GM21825 (cell line): ENCODE results near the gene SYNM.

Source experiments
- ATAC-seq: cut with Tn5 transposase; IDR thresholded peaks from one replicate; pipeline ENCODE4 v1.9.1; 2021; ENCODE audit warnings: mild to moderate bottlenecking, moderate library complexity; ENCODE audit not compliant: unreplicated experiment

Gene SYNM

GRCh38 chr15:99085413-99086326 lies 19.2 kb upstream of the SYNM start:
- ATAC-seq: no peak

- no peak for ATAC-seq
These were observed 18.6 kb upstream of the SYNM start for GRCh38 chr15:99086327-99086667.

- no peak for ATAC-seq
These were observed 17.4 kb upstream of the SYNM start for GRCh38 chr15:99087405-99087943.

- ATAC-seq: peak; percentile 99
These were observed 14.7 kb upstream of the SYNM start for GRCh38 chr15:99090011-99090699.

- ATAC-seq: no peak
These were observed 13.9 kb upstream of the SYNM start for GRCh38 chr15:99090938-99091337.

GRCh38 chr15:99092554-99093172 lies 12.2 kb upstream of the SYNM start:
- ATAC-seq: no peak

- ATAC-seq: no peak
These were observed 9.3 kb upstream of the SYNM start for GRCh38 chr15:99095626-99096025.

GRCh38 chr15:99096173-99096893 lies 8.5 kb upstream of the SYNM start:
- no peak for ATAC-seq

- no peak for ATAC-seq
These were observed 7.9 kb upstream of the SYNM start for GRCh38 chr15:99096894-99097426.

- no peak for ATAC-seq
These were observed 7.2 kb upstream of the SYNM start for GRCh38 chr15:99097441-99098410.

- ATAC-seq: no peak
These were observed 6.5 kb upstream of the SYNM start for GRCh38 chr15:99098426-99098825.

GRCh38 chr15:99098991-99099390 lies 5.9 kb upstream of the SYNM start:
- no peak for ATAC-seq

GRCh38 chr15:99099661-99100060 lies 5.2 kb upstream of the SYNM start:
- ATAC-seq: no peak

GRCh38 chr15:99100245-99101173 lies 4.4 kb upstream of the SYNM start:
- ATAC-seq: no peak

- ATAC-seq: no peak
These were observed 3.4 kb upstream of the SYNM start for GRCh38 chr15:99101501-99101900.

GRCh38 chr15:99102332-99103235 lies 2.3 kb upstream of the SYNM start:
- no peak for ATAC-seq

- no peak for ATAC-seq
These were observed 1.6 kb upstream of the SYNM start for GRCh38 chr15:99103279-99103678.
